ENCODE measurements around the gene SLC35C1. TPM values are rescaled to one million over a fixed set of nuclear protein-coding genes. Genes with fewer than 3 reads are reported as not detected.
A peak's percentile ranks its signal among the peaks of the same experiment; 100 is the strongest.

Gene SLC35C1
- total and polyA plus RNA-seq, 2 of the 13 experiments (the other 11 are each of a cell fraction or from before 2014, with no cell fraction given): 2.9 to 7.0 TPM

DNA sequence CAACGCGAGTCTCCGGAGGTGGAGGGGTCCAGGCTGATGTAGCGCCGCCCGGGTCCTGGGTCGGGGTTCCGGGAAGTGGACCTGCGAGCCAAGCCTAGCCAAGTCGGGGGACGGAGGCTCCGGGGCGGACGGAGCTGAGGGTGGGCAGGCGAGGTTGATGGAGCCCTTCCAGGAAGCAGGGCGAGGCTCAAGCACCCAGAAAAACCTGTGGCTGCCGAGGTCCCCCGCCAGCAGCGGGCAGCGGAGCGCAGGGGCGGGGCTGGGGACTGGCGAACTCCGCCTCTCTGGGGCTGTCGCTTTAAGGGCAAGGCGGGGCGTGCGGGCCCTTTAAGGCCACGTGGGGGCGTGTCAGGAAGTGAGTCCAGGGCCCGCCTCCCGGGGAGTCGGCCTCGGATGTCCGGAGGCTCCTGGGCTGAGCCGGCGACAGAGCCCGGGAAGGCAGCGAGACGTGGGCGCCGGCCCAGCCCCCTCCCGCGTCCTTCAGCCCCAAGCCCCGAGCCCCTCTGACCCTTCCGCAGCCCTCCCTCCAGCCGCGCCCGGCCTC is at the start of gene SLC35C1 (continued):
- TF ChIP-seq, protein P1, sequence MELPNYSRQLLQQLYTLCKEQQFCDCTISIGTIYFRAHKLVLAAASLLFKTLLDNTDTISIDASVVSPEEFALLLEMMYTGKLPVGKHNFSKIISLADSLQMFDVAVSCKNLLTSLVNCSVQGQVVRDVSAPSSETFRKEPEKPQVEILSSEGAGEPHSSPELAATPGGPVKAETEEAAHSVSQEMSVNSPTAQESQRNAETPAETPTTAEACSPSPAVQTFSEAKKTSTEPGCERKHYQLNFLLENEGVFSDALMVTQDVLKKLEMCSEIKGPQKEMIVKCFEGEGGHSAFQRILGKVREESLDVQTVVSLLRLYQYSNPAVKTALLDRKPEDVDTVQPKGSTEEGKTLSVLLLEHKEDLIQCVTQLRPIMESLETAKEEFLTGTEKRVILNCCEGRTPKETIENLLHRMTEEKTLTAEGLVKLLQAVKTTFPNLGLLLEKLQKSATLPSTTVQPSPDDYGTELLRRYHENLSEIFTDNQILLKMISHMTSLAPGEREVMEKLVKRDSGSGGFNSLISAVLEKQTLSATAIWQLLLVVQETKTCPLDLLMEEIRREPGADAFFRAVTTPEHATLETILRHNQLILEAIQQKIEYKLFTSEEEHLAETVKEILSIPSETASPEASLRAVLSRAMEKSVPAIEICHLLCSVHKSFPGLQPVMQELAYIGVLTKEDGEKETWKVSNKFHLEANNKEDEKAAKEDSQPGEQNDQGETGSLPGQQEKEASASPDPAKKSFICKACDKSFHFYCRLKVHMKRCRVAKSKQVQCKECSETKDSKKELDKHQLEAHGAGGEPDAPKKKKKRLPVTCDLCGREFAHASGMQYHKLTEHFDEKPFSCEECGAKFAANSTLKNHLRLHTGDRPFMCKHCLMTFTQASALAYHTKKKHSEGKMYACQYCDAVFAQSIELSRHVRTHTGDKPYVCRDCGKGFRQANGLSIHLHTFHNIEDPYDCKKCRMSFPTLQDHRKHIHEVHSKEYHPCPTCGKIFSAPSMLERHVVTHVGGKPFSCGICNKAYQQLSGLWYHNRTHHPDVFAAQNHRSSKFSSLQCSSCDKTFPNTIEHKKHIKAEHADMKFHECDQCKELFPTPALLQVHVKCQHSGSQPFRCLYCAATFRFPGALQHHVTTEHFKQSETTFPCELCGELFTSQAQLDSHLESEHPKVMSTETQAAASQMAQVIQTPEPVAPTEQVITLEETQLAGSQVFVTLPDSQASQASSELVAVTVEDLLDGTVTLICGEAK (IDR thresholded peaks at IDR 0.05): no peak
- TF ChIP-seq, protein P1 (CRISPR knock-in tag; IDR thresholded peaks at IDR 0.05): no peak
- peak; percentile 96; the same call in 2 of the 3 replicates for TF ChIP-seq MXI1 (IDR thresholded peaks at IDR 0.05; ENCODE audit: borderline replicate concordance, low read depth, low read length)
- no peak for TF ChIP-seq NCOR1 (IDR thresholded peaks at IDR 0.05; ENCODE audit: borderline replicate concordance, low read length)
- no peak for TF ChIP-seq ZNF3 (CRISPR knock-in tag; IDR thresholded peaks at IDR 0.05)
- TF ChIP-seq, protein P2, sequence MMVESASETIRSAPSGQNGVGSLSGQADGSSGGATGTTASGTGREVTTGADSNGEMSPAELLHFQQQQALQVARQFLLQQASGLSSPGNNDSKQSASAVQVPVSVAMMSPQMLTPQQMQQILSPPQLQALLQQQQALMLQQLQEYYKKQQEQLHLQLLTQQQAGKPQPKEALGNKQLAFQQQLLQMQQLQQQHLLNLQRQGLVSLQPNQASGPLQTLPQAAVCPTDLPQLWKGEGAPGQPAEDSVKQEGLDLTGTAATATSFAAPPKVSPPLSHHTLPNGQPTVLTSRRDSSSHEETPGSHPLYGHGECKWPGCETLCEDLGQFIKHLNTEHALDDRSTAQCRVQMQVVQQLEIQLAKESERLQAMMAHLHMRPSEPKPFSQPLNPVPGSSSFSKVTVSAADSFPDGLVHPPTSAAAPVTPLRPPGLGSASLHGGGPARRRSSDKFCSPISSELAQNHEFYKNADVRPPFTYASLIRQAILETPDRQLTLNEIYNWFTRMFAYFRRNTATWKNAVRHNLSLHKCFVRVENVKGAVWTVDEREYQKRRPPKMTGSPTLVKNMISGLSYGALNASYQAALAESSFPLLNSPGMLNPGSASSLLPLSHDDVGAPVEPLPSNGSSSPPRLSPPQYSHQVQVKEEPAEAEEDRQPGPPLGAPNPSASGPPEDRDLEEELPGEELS (CRISPR knock-in tag; IDR thresholded peaks at IDR 0.05): peak; percentile 23; the same call in 1 of the 2 replicates
- no peak for TF ChIP-seq ZNF20 (CRISPR knock-in tag; IDR thresholded peaks at IDR 0.05)
- TF ChIP-seq, protein P3, sequence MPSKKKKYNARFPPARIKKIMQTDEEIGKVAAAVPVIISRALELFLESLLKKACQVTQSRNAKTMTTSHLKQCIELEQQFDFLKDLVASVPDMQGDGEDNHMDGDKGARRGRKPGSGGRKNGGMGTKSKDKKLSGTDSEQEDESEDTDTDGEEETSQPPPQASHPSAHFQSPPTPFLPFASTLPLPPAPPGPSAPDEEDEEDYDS (CRISPR knock-in tag; IDR thresholded peaks at IDR 0.05): peak; percentile 96
- TF ChIP-seq MAFG (CRISPR knock-in tag; IDR thresholded peaks at IDR 0.05): no peak
- TF ChIP-seq MAF1 (CRISPR knock-in tag; IDR thresholded peaks at IDR 0.05; ENCODE audit: borderline replicate concordance): peak; percentile 85; the same call in 1 of the 2 replicates
- TF ChIP-seq ZNF17 (CRISPR knock-in tag; IDR thresholded peaks at IDR 0.05): no peak
- TF ChIP-seq GLMP (CRISPR knock-in tag; IDR thresholded peaks at IDR 0.05; ENCODE audit: borderline replicate concordance): no peak
- TF ChIP-seq CBFB (CRISPR knock-in tag; IDR thresholded peaks at IDR 0.05): no peak
- TF ChIP-seq SOX6 (IDR thresholded peaks at IDR 0.05): no peak
- TF ChIP-seq SOX6 (CRISPR knock-in tag; IDR thresholded peaks at IDR 0.05): no peak
- TF ChIP-seq, protein P4, sequence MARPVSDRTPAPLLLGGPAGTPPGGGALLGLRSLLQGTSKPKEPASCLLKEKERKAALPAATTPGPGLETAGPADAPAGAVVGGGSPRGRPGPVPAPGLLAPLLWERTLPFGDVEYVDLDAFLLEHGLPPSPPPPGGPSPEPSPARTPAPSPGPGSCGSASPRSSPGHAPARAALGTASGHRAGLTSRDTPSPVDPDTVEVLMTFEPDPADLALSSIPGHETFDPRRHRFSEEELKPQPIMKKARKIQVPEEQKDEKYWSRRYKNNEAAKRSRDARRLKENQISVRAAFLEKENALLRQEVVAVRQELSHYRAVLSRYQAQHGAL (CRISPR knock-in tag; IDR thresholded peaks at IDR 0.05; ENCODE audit: not compliant biosample characterization): no peak
- TF ChIP-seq ZFP37 (CRISPR knock-in tag; IDR thresholded peaks at IDR 0.05; ENCODE audit: borderline replicate concordance): 0 out of 2 replicates have a peak, but pooled peaks have one; percentile 45

Data from HepG2 (cell line).